Karpas-422 (cell line): ENCODE data around the gene ANKHD1. TPM values are rescaled to one million over a fixed set of nuclear protein-coding genes. Genes with fewer than 3 reads are reported as not detected.

Experiments used
- DNase-seq: peaks from one replicate; pipeline ENCODE4 v3.0.0-alpha.2; 2015
- H2AFZ ChIP-seq: fragments of 200-600 bp; sonication (generic); 2 replicates; pipeline ENCODE4 v1.6.1; 2014; ENCODE audit warnings: antibody characterized with exemption, low read length, mixed read lengths
- H3K27ac ChIP-seq: fragments of 200-600 bp; sonication (generic); 2 replicates; pipeline ENCODE4 v1.5.1; 2014; ENCODE audit warnings: mild to moderate bottlenecking, low read length, moderate library complexity
- H3K27me3 ChIP-seq: fragments of 200-600 bp; sonication (generic); 2 replicates; pipeline ENCODE4 v1.6.1; 2014; ENCODE audit warnings: low read length, mixed read lengths
- H3K36me3 ChIP-seq: fragments of 200-600 bp; sonication (generic); 2 replicates; pipeline ENCODE4 v1.6.1; 2014; ENCODE audit warnings: low read length, mixed read lengths; ENCODE audit not compliant: insufficient read depth
- H3K4me1 ChIP-seq: fragments of 200-600 bp; sonication (generic); 2 replicates; pipeline ENCODE4 v1.6.1; 2014; ENCODE audit warnings: mild to moderate bottlenecking, low read length, mixed read lengths
- H3K4me2 ChIP-seq: fragments of 200-600 bp; sonication (generic); 2 replicates; pipeline ENCODE4 v1.6.1; 2014; ENCODE audit warnings: low read length, low read depth, mild to moderate bottlenecking; ENCODE audit not compliant: poor library complexity, severe bottlenecking
- H3K4me3 ChIP-seq: fragments of 200-600 bp; sonication (generic); 2 replicates; pipeline ENCODE4 v1.5.1; 2014; ENCODE audit warnings: mild to moderate bottlenecking, antibody characterized with exemption, low read length, mixed read lengths
- H3K79me2 ChIP-seq: fragments of 200-600 bp; sonication (generic); 2 replicates; pipeline ENCODE4 v1.6.1; 2014; ENCODE audit warnings: mild to moderate bottlenecking, low read length, mixed read lengths
- H3K9ac ChIP-seq: fragments of 200-600 bp; sonication (generic); 2 replicates; pipeline ENCODE4 v1.6.0; 2014; ENCODE audit warnings: low read length
- H3K9me2 ChIP-seq: fragments of 200-600 bp; sonication (generic), shearing (Covaris generic); replicated peaks from 2 replicates; pipeline ENCODE4 v1.6.0; 2014; ENCODE audit warnings: mild to moderate bottlenecking, low read length, moderate library complexity; ENCODE audit not compliant: insufficient read depth
- H3K9me3 ChIP-seq: fragments of 300-700, 200-600 bp; sonication (generic); 2 replicates; pipeline ENCODE4 v1.6.1; 2014; ENCODE audit warnings: low read length, mixed read lengths
- H4K20me1 ChIP-seq: fragments of 200-600 bp; sonication (generic); 2 replicates; pipeline ENCODE4 v1.6.1; 2014; ENCODE audit warnings: mild to moderate bottlenecking, antibody characterized with exemption, low read length, low read depth; ENCODE audit not compliant: insufficient read depth
- total RNA-seq: library from RNA; depleted of rRNA; stranded (reverse); fragments of >200 nt; shearing (Covaris generic); gene quantifications from 2 replicates; pipeline ENCODE4 v1.2.3, GENCODE V29; 2014; ENCODE audit warnings: low replicate concordance

Gene ANKHD1
- total RNA-seq, 1 experiment from 2014 or later, result 110 TPM

GRCh38 chr5:140567871-140568270, 166.2 kb downstream of the ANKHD1 start:
- Histone ChIP-seq H4K20me1 (no peaks in the 10 kb centered on the region; the same call in 1 of the 2 replicates), H3K4me1 (peaks cover 22% of the 10 kb centered on the region), H3K79me2 (peaks cover 36% of the 10 kb centered on the region), H3K4me3 (no peak overlapping the region), H3K9me3 (no peaks in the 10 kb centered on the region), H3K9ac (no peak overlapping the region), H3K9me2 (no peaks in the 10 kb centered on the region), H2AFZ (no peak overlapping the region), H3K27me3 (no peaks in the 10 kb centered on the region), H3K4me2 (no peak overlapping the region), H3K36me3 (no peaks in the 10 kb centered on the region), H3K27ac (no peak overlapping the region)
- DNase-seq, result peak; percentile 32

DNA sequence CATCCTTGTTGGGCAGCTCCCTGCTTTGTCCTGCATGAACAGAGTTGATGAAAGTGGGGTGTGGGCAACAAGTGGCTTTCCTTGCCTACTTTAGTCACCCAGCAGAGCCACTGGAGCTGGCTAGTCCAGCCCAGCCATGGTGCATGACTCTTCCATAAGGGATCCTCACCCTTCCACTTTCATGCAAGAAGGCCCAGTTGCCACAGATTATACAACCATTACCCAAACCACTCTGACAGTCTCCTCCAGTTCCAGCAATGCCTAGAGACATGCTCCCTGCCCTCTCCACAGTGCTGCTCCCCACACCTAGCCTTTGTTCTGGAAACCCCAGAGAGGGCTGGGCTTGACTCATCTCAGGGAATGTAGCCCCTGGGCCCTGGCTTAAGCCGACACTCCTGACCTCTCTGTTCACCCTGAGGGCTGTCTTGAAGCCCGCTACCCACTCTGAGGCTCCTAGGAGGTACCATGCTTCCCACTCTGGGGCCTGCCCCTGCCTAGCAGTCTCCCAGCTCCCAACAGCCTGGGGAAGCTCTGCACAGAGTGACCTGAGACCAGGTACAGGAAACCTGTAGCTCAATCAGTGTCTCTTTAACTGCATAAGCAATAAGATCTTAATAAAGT, 166.9 kb downstream of the ANKHD1 start:
- H2AFZ ChIP-seq, result no peak overlapping the region
- H3K9me2 ChIP-seq, result no peaks in the 10 kb centered on the region
- H3K4me3 ChIP-seq, result no peak overlapping the region
- H3K4me2 ChIP-seq, result no peak overlapping the region
- H3K79me2 ChIP-seq, result peaks cover 29% of the 10 kb centered on the region
- no peak overlapping the region for H3K9ac ChIP-seq
- H4K20me1 ChIP-seq, result no peaks in the 10 kb centered on the region; the same call in 1 of the 2 replicates
- no peaks in the 10 kb centered on the region for H3K36me3 ChIP-seq
- no peaks in the 10 kb centered on the region for H3K27me3 ChIP-seq
- peaks cover 16% of the 10 kb centered on the region for H3K4me1 ChIP-seq
- H3K9me3 ChIP-seq, result no peaks in the 10 kb centered on the region
- no peak overlapping the region for H3K27ac ChIP-seq
- DNase-seq, result peak; percentile 34

DNA sequence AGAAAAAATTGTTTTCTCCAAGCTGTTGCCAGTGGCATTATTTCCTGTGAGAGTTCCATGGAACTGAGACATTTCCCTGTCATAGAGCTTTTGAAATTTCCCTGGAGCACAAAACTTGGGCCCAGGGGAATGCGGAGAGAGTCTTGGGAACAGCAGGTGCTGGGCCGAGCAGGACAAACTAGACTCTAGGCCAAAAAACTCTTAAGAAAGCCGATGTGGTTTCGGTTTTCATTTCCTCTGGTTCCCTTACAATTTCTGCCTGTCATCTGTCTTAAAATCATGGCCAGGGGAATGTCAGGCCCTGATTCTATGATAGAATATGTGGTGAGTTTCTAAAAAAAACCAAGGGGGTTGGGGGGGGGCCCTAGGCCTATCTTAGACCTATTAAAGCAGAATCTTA, 167.6 kb downstream of the ANKHD1 start:
- DNase-seq, result peak; percentile 30
- Histone ChIP-seq H3K9ac (no peak overlapping the region), H2AFZ (no peak overlapping the region), H3K9me2 (no peaks in the 10 kb centered on the region), H3K4me1 (peaks cover 13% of the 10 kb centered on the region), H3K27ac (no peak overlapping the region), H3K9me3 (no peaks in the 10 kb centered on the region), H3K27me3 (no peaks in the 10 kb centered on the region), H3K4me3 (no peak overlapping the region), H3K36me3 (no peaks in the 10 kb centered on the region), H3K79me2 (peaks cover 23% of the 10 kb centered on the region), H4K20me1 (no peaks in the 10 kb centered on the region; the same call in 1 of the 2 replicates), H3K4me2 (no peak overlapping the region)

- no peaks in the 10 kb centered on the region for H3K9me2 ChIP-seq
- peaks cover 13% of the 10 kb centered on the region for H3K4me1 ChIP-seq
- H3K79me2 ChIP-seq, result peaks cover 18% of the 10 kb centered on the region
- H3K4me3 ChIP-seq, result no peak overlapping the region
- no peaks in the 10 kb centered on the region; the same call in 1 of the 2 replicates for H4K20me1 ChIP-seq
- no peaks in the 10 kb centered on the region for H3K9me3 ChIP-seq
- H3K27ac ChIP-seq, result no peak overlapping the region
- no peaks in the 10 kb centered on the region for H3K36me3 ChIP-seq
- no peak for DNase-seq
- no peak overlapping the region for H3K4me2 ChIP-seq
- no peak overlapping the region for H3K9ac ChIP-seq
- H2AFZ ChIP-seq, result no peak overlapping the region
- H3K27me3 ChIP-seq, result no peaks in the 10 kb centered on the region
Observed at GRCh38 chr5:140570058-140570457, 168.4 kb downstream of the ANKHD1 start.

DNA sequence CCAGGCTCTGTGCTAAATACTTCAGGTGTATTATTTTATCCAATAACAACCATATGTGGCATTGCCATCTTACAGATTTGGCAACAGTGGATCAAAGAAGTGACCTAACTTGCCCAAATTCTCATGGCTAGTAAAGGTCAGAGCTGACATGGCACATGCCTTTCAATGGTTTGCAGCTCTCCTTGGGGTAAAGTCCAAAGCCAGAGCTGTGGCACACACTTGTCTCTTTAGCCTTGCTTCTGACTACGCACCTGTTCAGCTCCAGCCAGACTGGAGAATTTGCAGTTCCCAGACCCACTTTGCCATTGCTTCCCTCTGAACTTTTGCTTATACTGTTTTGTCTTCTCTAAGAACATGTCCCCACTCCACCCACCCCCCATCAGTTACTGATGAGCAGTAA, 168.9 kb downstream of the ANKHD1 start:
- H3K4me3 ChIP-seq, result no peak overlapping the region
- no peak for DNase-seq
- peaks cover 14% of the 10 kb centered on the region for H3K79me2 ChIP-seq
- H3K9ac ChIP-seq, result no peak overlapping the region
- no peaks in the 10 kb centered on the region for H3K9me3 ChIP-seq
- peaks cover 10% of the 10 kb centered on the region for H3K4me1 ChIP-seq
- no peaks in the 10 kb centered on the region; the same call in 1 of the 2 replicates for H4K20me1 ChIP-seq
- no peak overlapping the region for H3K27ac ChIP-seq
- no peaks in the 10 kb centered on the region for H3K36me3 ChIP-seq
- no peak overlapping the region for H2AFZ ChIP-seq
- no peak overlapping the region for H3K4me2 ChIP-seq
- H3K27me3 ChIP-seq, result no peaks in the 10 kb centered on the region
- no peaks in the 10 kb centered on the region for H3K9me2 ChIP-seq

GRCh38 chr5:140571105-140571504, 169.5 kb downstream of the ANKHD1 start:
- Histone ChIP-seq H3K9me2 (no peaks in the 10 kb centered on the region), H3K27ac (no peak overlapping the region), H4K20me1 (no peaks in the 10 kb centered on the region; the same call in 1 of the 2 replicates), H3K9me3 (no peaks in the 10 kb centered on the region), H3K79me2 (peaks cover 7% of the 10 kb centered on the region), H3K36me3 (no peaks in the 10 kb centered on the region), H3K27me3 (no peaks in the 10 kb centered on the region), H2AFZ (no peak overlapping the region), H3K4me2 (no peak overlapping the region), H3K9ac (no peak overlapping the region), H3K4me1 (peaks cover 4% of the 10 kb centered on the region), H3K4me3 (no peak overlapping the region)
- DNase-seq, result no peak

DNA sequence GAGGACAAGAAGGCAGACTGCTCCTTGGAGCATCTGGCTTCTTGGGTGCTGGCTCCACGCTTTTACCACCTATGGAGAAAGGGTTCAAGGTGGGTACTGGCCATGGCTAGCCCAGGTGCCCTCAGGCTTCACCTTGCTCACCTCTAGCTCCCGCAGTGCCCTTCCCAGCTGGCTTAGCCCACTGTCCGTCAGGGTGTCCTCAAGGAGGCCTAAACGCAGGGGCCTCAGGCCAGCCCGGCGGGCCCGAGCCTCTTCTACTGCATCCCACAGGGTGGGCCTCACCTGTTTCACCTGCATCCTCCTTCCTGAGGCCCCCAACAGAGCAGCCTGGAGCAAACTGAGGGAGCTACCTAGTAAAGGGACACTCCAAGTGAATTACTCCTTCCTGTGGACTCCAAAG, 172.1 kb downstream of the ANKHD1 start:
- Histone ChIP-seq H3K9me3 (no peaks in the 10 kb centered on the region), H2AFZ (no peak overlapping the region), H3K4me2 (no peak overlapping the region), H3K9ac (no peak overlapping the region), H3K4me1 (no peaks in the 10 kb centered on the region), H4K20me1 (no peaks in the 10 kb centered on the region; the same call in 1 of the 2 replicates), H3K79me2 (no peaks in the 10 kb centered on the region), H3K36me3 (no peaks in the 10 kb centered on the region), H3K4me3 (no peak overlapping the region), H3K27ac (no peak overlapping the region), H3K9me2 (no peaks in the 10 kb centered on the region), H3K27me3 (no peaks in the 10 kb centered on the region)
- no peak for DNase-seq

DNA sequence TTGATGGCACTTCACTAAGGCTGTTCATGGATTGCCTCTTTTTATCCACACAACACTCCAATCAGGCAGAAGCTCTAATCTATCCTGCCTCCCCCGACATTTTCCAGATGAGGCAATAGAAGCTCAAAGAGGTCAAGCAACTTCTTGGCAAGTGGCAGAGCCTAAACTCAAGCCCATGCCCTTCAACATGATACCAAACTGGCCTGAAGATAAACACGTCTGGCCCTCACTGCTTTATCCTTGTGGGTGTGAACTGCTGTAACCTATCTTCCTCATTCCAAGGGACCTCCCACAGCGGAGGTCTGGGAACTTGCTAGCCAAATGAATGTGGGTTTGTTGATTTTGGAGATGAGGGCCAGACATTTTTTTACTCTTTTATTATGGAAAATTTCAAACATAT, 172.5 kb downstream of the ANKHD1 start:
- DNase-seq, result no peak
- Histone ChIP-seq H3K27me3 (no peaks in the 10 kb centered on the region), H3K27ac (no peak overlapping the region), H3K4me3 (no peak overlapping the region), H3K4me2 (no peak overlapping the region), H2AFZ (no peak overlapping the region), H3K36me3 (no peaks in the 10 kb centered on the region), H3K9me2 (no peaks in the 10 kb centered on the region), H4K20me1 (no peaks in the 10 kb centered on the region; the same call in 1 of the 2 replicates), H3K79me2 (no peaks in the 10 kb centered on the region), H3K9me3 (no peaks in the 10 kb centered on the region), H3K4me1 (no peaks in the 10 kb centered on the region), H3K9ac (no peak overlapping the region)
